HG03521 (cell line): Measurements from ENCODE around the gene TTC27.
"Not testable (repeated sequence)": the region's sequence is repeated elsewhere in the genome, so short reads cannot be mapped to it uniquely, and the experiment has no call there.

Experiments used
- ATAC-seq: cut with Tn5 transposase; IDR thresholded peaks from one replicate; pipeline ENCODE4 v1.9.1; 2021; ENCODE audit warnings: mild to moderate bottlenecking, moderate library complexity; ENCODE audit not compliant: unreplicated experiment

Gene TTC27

DNA sequence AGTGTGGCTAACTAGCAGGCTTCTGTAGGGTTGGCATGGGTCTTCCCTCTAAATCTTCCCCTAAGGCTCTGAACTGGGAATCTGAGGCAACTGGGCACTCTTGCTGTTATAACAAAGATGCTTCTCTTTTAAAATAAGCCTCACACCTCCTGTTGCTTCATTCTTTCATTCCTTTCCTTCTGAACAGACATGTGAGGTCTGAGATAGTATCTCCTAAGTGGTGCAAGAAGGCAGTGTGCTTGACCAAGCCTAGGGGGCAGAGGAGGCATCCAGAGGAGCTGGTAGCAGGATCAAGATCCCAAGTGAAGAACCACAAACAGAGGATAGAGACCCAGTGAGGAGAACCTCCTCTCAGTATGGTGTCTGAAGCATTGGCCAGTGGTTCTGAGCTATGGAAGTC is 90.9 kb downstream of the TTC27 start:
- ATAC-seq, result no peak

DNA sequence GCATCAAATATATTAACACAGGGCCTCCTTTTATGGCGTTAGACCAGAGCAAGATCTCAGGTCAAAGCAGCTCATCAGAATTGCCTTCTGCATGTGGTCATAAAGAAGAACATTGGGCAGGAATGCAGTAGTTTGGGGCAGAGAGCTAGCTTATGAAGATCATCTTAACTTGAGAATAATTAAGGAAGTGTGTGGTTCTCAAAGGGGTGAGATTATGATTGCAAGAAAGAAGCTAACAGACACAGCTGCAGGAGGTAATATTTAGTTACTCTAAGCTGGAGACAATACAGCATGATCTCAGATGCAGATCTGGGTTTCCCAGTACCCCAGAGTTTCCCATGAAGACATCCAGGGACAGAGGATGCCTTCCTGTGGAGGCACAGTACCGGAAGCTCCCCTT is 91.6 kb downstream of the TTC27 start:
- ATAC-seq, result no peak

DNA sequence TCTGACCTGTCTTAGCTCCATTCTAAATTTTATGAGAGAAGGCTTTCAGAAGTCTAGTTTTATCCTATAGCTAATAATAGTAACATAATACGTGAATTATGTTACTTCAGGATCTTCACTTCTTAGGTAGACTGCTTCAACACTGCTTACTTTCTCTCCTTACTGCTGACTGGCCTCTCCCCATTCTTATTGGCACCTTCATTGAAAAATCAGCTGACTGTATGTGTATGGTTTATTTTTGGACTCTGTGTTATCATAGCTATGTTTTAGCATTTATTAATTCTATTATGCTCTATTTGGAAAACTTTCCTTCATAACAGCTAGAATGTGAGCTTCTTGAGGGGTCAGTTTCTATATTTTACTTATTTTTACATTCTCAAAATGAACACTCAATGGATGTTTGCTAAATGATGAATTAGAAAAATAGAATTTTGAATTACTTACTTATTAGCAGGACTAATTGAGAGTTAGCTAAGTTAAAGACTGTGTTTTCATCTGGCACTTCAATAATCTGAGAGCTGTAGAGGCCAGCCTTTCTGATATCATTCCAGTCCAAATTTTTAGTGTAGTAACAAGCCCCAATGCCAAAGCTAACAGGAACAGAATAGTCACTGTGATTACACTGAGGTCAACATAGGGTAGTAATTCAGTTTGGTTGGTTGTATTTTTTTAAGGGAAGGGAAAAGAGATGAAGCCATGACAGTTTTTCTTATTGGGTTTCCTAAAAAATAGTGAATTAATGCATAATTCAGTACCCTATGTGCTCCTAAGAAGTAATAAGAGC is 92.3 kb downstream of the TTC27 start:
- ATAC-seq, result no peak

DNA sequence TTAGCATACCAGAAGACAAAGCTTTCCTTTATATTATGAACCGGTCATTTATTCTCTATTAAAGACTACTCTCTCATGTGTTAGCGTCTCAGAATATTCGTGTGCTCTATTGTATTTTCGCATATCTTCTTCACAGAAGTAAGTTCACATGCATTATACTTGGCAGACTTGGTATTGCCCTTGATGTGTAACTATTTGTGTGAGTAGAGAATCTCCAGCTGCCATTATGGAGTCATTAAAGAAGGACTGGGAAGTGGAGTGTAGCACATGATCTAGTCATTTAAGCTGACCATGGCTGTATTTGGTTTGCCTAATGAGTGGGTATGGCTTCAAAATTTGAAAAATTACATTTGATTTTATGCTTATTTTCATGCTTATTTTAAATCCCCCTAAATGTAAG is 92.9 kb downstream of the TTC27 start:
- ATAC-seq, result no peak

DNA sequence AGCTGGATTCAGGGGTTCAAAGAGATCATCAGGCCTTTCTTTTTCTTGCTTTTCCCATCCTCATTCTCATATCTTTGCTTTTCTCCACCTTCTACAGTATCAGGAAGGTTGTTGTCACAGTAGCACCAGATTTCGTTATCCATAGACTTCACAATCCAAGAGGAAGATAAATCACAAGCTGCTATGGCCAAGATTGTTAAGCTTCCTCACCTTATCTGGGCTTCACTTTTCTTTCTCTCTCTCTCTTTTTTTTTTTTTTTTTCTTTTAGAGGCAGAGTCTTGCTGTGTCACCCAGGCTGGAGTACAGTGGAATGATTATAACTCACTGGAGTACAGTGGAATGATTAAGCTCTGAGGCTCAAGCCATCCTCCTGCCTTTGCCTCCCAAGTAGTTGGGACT is 93.5 kb downstream of the TTC27 start:
- ATAC-seq, result no peak

DNA sequence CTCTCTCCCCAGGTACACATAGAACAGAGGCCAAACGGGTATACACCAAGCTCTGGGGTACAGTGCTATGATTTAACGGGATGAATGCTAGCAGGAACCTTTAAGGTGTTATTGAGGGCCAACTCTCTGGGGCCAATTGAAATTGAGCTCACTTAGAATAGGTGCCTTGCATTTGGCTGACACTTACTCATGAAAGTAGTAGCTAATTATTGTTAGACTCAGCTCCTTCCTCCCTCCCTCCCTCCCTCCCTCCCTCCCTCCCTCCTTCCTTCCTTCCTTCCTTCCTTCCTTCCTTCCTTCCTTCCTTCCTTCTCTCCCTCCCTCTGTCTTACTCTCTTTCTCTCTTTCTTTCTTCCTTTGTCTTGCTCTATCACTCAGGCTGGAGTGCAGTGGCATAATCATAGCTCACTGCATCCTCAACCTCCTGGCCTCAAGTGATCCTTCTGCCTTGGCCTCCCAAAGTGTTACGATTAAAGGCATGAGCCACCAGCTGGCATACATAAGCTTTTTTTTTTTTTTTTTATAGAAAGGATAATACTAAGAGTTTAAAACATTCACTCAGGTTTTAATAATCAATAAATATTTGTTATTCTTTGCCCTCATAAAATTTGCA is 95.7 kb downstream of the TTC27 start:
- no peak for ATAC-seq

DNA sequence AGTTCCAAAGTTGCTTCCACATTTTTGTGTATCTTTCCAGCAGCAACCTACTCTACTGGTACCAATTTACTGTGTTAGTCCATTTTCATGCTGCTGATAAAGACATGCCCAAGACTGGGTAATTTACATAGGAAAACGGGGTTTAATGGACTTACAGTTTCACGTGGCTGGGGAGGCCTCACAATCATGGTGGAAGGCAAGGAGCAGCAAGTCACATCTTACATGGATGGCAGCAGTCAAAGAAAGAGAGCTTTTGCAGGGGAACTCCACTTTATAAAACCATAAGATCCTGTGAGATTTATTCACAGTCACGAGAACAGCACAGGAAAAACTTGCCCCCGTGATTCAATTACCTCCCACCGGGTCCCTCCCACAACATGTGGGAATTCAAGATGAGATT is 98.8 kb downstream of the TTC27 start:
- ATAC-seq, result not testable (repeated sequence)

DNA sequence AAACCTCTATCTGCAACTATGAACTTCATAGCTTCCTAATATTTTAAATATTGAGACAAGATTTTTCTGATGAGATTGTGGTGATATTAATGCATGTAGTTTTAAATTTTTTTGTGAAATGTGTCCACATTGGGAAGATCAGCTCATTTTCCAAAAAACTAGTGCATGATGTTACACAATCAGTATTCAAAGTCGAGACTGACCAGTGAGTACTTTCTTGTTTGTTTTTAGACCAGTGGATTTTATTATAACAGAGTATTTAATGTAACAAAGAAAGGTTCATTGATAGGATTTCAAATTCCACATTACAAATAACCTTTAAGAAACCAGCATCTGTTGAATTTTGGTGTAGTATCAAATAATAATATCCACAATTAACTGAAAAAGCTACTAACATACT is 99.3 kb downstream of the TTC27 start:
- no peak for ATAC-seq

DNA sequence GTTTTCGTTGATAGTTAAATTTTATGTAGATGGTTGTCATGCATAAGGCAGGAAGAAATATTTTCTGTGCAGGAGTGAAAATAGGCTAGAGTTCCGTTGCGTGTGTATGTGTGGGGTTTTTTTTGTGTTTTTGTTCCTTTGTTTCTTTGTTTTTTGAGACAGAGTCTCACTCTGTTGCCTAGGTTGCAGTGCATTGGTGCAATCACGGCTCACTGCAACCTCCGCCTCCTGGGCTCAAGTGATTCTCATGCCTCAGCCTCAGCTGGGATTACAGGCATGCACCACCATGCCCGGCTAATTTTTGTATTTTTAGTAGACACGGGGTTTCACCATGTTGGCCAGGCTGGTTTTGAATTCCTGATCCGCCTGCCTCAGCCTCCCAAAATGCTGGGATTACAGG is 103.1 kb downstream of the TTC27 start:
- ATAC-seq, result not testable (repeated sequence)

DNA sequence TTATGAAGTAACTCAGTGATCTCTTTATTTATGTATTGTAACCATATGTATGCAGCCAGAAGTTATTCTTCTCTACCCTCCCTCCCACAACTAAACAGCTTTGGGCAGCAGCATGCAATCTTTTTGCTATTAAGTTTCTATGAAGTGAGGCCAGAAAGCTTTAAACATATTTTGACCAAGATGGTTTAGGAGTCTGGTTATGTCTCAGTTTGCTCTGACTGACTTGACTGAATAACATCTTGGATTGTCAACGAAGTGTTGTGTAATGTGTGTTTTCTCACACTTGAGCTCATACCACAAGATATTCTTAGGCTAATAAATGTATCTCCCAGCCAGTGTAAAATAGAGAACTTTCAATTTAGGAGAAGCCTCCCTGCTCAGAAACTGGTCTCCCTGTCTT is 104.3 kb downstream of the TTC27 start:
- no peak for ATAC-seq

DNA sequence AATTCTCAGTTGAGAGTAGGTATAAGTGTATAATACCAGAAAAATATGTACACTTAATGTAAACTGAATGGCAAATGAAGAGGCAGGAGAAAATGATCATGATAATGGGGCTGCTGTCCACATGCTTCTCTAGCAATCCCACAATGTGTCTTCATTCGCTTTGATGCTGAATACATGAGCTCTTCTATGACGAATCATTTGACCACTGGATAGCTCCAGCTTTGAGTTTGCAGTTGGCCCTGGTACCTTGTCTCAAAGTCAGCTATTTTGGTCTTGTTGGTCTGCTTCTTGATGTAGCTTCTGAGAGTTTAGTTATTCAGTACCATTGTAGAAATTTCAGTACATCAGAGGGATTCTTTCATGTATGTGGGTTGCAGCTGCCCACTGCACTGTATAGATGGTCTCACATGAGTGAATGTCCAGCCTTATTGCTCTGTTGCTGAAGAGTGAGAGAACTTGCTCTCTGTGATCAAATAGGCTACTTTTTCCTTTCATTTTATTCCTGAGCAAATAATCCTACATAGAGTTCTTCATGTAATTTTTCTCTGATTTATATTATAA is 105.1 kb downstream of the TTC27 start:
- ATAC-seq, result no peak

DNA sequence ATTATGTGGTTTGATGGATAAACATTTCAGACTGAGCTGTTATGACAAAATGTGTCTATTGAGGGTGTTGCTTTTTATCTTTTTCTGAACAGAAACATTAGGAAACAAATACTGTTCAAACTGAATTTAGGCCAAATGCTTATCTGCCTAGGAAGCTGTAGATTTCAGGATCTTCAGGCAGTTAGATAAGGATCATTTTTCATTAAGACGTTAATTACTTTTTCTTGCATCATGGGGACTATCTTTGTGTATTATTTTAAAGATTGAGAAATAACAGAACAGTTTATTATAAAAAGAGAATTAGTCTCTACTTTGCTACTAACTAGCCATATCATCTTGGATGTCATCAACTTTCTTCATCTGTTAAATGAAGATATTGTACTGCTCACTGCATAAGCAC is 107.5 kb downstream of the TTC27 start:
- ATAC-seq, result no peak

DNA sequence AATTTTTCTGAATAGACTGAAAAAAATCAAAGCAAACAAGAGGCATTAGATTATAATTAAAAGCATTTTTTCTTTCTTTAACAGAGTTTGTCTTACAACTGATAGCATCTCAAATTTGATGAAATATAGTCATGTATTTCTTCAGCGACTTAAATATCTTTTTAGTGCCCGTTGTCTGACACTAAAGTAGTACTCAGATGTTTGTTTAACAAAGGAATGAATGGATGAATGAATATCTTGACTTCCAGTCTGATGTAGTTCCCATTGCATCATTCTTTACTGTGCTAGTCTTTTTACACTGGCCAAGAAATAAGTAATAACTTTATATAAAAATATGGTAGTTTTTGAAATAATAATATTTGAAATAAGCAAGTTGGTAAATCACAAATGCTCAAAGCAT is 111.1 kb downstream of the TTC27 start:
- no peak for ATAC-seq

DNA sequence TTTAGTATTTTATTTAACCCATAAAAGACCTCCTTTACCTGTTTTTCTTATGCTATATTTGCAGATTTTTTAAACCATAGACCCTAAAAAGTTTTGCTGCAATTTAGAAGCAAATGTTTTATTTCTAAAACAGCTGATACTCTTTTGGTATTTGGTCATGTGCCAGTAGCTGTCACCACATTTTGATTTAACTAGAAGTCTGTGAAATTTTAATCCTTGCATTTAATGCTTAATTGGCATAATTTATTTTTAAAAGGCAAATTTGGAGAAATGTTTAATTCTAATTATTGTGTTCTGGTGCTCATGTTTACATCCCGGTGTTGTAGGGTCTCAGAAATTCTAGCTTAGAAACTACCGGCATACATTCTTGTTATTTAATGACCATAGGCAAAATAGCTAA is 111.8 kb downstream of the TTC27 start:
- ATAC-seq, result no peak

DNA sequence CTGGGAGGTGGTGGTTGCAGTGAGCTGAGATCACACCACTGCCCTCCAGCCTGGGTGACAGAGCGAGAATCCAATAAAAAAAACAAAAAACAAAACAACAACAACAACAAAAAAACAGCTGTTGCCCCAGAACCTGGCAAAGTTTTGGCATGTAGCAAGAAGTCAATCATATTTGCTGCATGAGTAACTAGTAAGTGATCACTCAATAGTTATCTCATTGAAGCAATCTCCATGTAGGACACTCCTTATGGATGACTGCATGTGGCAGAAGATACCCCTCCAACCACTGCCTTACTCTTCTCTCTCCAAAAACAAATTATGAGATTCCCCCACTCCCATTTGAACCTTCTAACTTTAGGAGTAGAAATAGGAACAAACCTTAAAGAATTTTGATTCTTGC is 113.7 kb downstream of the TTC27 start:
- no peak for ATAC-seq

DNA sequence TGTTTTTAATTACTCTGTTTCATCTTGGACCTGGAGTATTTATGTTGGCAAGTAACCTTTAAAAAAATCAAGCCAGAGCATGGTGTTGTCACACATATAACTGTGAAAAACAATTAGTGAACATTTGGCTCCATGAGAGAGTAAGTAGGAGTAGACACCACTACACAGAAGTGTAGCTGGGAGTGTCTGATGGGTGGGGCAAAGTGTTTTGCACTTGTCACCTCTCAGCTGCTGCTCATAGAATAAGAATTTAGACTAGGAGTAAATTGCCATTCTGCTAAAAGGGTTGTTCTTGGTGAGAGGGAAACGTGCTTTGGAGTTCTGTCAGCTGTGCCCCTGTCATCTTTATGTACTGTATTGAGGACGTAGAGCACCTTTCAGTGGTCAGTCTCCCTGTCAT is 114.5 kb downstream of the TTC27 start:
- ATAC-seq, result no peak

DNA sequence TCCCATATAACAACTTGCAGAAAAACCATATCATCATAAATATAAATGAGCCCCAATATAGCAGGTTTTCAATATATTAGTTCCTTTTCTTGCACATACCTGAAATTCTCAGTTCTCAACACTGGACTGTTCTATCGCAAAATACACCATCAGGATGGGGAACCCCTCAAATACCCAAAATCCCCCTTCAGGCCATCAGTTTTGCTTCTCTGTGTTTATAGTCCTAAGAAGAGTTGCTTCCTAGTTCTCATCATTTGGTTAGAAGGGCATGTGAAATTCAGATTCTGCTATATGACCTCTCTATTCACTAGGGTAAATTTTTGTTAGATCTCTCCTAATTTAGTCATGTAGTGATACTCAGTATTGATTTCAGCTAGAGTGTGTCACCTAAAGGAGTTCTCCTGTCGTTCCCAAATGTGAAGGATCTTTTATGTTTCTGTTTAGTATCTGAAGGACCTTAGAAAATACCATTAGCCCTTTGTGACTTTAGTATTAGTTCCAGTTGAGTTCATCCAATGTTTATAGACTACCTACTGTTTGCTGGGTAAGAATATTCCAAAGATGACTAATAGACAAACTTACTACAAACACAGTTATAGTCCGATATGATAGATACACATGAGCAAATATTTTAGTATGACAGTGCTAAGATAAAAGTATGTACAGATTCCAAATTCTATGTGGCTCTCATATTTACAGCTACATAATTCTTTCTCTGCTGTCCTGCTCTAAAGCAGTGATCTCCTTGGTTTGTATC is 115.8 kb downstream of the TTC27 start:
- ATAC-seq, result no peak

DNA sequence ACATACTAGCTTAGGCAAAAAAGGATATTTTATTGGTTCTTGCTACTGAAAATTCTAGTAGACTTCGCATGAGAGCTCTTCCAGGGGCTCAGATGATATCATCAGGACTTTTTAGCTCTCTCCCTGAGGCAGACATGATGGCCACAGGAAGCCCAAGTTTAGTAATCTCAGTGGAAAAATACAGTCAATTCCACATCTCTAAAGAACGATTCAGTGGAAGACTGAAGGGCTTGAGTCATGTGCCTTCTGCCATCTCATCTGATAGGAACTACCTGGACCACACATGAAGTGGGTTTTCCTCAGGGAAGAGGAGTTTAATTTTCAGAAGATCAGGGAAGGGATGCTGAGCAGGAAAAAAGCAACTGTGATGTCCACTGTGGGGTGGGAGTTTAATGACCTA is 117.3 kb downstream of the TTC27 start:
- no peak for ATAC-seq

DNA sequence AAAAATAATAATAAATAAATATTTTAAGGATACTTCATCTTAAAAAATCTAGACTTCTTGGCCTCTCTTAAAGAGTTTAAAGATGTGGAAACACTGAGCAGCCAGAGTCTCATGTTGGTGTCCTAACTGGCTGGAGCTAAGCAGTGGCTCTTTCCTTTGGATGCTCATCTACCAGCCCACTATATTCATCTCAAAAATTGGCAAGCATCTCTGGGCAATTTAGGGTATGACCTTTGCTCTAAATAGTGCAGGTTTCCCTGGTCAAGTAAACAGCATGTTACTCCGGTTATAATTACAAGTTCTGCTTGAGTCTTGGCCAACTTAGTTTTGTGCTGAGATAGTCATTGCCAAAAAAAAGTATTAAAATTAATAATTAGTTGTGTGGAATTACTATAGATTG is 117.8 kb downstream of the TTC27 start:
- no peak for ATAC-seq

DNA sequence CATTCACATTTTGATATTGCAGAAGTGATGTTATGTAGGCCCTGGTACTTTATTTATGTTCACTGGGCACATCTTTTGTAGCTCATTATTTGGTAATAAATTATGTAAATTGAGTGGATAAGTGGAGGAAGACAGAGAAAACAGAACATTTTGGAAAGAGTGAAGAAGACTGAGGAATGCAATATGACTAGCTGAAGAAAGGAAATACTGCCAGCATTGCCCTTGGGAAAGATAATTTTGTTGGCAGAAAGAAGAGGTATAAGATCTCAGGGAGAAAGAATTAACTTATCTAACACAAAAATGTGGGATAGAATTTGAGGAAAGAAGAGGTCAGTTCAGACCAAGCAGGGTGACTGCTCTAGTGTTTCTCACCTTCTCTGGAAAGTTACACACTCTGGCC is 118.8 kb downstream of the TTC27 start:
- ATAC-seq, result no peak

DNA sequence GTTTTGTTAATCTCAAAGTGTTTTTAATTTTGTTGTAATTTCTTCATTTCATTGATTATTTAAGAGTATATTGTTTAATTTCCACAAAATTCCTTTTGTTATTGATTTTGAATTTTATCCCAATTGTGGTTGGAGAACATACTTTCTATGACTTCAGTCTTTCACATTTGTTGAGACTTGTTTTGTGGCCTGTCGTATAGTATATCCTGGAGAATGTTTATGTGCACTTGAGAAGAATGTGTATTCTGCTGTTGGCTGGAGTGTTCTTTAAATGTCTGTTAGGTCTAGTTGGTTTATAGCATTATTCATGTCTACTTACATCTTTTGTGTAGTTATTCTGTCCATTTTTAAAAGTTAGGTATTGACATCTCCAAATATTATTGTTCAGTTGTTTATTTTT is 120.3 kb downstream of the TTC27 start:
- no peak for ATAC-seq

DNA sequence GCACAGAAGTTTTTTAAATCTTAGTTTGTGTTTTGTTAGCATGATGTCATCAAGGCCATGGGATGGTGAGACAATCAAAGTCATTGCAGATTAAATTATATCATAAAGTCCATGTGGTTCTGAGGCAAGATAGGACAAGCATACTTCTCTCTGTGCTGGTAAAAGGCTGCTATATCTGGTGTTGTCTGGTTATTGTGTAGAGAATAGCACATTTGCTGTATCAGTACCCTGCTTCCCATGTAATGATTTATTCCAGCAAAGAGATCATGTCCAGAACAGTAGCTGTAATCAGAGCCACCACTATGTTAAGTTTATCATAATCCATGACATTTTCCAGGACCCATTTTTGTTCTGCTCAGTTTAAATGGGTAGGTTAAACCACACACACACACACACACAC is 123.0 kb downstream of the TTC27 start:
- no peak for ATAC-seq
